VCaP (cell line): ENCODE results near the gene PKP4.

Experiments used
- H3K27ac ChIP-seq: fragments of 450-650 bp; 2 replicates; pipeline ENCODE4 v1.5.1; 2017
- TF ChIP-seq, protein P1 (sequence below): fragments of 450-650 bp; conservative IDR thresholded peaks from 2 replicates; pipeline ENCODE4 v1.5.1; 2017; ENCODE audit warnings: mild to moderate bottlenecking, moderate library complexity

PKP4 gene

DNA sequence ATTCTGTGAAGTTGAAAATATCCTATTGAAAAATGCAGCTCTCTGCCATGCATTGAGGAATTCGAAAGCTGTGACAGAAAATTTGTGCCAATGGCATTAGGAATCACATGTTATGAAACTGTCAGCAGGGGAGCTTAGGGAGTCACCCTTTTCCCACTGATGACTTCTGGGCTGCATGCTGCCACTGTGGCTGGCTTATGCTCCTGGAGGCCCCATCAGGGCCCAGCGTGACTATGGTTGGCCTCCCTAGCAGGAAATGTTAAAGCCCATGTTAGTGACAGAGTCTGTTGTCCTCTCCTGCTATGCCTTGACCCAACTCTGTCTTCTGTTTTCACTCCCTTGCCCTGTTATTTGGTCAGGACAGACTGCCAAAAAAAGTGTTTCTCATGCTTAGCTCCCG is 198.9 kb downstream of the PKP4 start:
- TF ChIP-seq, protein P1, sequence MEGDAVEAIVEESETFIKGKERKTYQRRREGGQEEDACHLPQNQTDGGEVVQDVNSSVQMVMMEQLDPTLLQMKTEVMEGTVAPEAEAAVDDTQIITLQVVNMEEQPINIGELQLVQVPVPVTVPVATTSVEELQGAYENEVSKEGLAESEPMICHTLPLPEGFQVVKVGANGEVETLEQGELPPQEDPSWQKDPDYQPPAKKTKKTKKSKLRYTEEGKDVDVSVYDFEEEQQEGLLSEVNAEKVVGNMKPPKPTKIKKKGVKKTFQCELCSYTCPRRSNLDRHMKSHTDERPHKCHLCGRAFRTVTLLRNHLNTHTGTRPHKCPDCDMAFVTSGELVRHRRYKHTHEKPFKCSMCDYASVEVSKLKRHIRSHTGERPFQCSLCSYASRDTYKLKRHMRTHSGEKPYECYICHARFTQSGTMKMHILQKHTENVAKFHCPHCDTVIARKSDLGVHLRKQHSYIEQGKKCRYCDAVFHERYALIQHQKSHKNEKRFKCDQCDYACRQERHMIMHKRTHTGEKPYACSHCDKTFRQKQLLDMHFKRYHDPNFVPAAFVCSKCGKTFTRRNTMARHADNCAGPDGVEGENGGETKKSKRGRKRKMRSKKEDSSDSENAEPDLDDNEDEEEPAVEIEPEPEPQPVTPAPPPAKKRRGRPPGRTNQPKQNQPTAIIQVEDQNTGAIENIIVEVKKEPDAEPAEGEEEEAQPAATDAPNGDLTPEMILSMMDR = no peak
- H3K27ac ChIP-seq = no peak overlapping the region

DNA sequence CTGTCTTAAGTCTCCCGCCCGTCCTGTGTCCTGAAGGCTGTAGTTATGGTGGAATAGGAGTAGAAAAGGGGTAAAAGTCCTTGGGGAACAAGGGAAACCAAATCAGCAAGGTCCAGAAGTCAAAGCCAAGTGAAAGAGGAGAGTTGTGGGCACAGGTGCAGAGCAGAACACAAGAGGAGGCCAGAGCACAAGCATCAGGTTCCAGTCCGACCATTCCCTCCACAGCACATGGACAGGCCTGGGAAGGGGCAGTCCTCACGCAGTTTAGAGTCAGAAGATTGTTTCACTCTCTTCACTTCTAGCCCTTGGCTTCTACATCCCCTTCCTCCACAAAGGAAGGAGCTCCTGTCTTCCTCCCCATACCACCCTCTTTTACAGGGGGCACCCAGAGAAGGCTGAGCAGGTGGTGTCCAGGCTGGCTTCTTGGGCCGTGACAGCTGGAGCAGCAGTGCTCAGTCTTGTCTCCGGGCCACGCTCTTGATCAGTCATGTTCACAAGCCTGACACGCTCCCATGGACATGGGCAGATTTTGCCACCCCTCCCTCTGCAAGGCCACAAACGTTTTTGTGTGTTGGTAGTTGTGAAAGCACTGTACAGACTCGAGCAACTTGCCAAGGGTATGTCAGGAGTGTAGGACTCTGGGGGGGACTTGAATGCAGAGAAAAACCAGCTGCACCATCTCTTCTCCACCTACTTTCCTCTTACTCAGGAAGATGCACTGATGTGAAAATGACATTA is 199.9 kb downstream of the PKP4 start:
- H3K27ac ChIP-seq = no peak overlapping the region
- TF ChIP-seq, protein P1 = no peak

DNA sequence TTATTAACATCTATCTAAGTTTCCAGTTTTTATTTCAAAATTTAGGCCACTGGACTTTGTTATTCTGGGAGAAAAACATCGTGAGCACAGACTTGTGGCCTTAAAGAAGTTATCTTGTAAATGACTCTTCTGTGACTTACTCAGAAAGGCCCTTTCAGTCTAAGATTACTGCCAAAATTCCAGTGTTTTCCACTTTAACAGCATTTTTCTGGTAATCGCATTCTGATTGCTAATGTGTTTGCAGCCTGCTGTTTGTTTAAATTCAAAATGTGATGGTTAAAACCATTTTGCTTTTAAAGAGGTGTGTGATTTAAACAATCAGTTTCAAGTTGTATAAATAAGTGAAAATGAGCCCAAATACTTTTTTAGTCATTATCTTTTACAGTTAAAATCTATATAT is 201.6 kb downstream of the PKP4 start:
- H3K27ac ChIP-seq = no peak overlapping the region
- TF ChIP-seq, protein P1 = no peak

DNA sequence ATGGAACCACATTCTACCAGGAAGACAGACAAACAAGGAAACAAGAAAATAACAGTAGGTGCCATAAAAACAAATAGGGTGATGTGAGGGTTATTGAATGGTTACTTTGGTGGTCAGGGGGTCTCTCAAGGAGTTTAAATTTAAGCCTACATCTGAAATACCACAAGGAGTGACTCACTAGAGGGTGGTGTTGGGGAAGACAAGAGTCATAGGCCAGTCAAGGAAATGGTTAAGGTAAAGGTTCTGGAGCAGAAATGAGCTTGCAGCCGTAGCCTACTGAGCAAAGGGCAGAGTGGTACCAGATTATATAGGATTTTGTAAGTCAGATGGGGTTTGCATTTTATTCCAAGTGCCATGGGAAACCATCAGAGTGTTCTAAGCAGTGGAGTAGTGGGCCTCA is 202.7 kb downstream of the PKP4 start:
- TF ChIP-seq, protein P1 = no peak

DNA sequence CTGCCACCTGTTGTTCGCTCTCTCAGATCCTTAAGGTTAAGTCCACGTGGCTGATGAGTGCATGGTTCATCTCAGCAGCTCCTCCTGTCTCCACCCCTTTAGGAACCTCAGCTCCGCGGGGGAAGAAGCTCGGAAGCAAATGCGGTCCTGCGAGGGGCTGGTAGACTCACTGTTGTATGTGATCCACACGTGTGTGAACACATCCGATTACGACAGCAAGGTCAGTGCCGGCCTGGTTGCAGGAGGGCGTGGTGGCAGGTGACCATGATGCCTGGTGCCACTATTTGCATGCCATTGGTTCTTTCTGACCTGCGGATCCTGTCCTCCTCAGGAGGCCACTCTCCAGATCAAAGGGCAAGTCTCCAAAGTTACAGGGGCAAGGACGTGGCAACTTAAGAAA is 204.5 kb downstream of the PKP4 start:
- no peak overlapping the region for H3K27ac ChIP-seq
- TF ChIP-seq, protein P1 = no peak

More for the DNA sequence above, 202.7 kb downstream of the PKP4 start:
- H3K27ac ChIP-seq = no peak overlapping the region

DNA sequence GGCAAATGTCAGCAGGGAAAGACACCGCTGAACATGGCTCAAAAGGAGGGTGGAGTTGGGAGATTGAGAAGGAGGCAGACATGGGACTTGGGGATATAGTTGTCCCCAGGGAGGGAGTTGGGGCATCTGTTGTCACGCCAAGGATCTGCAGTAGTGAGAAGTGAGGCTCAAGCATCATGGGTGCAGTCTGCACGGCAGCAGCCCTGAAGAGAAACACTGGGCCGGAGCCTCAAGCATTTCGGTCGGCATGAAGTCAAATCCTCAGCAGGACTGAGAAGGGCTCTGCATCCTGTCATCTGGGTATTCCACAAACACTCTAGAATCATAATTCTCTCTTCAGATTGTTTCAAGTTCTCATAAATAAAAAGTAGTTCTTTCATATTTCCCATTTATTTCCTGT is 205.7 kb downstream of the PKP4 start:
- TF ChIP-seq, protein P1 = no peak
- H3K27ac ChIP-seq = no peak overlapping the region

DNA sequence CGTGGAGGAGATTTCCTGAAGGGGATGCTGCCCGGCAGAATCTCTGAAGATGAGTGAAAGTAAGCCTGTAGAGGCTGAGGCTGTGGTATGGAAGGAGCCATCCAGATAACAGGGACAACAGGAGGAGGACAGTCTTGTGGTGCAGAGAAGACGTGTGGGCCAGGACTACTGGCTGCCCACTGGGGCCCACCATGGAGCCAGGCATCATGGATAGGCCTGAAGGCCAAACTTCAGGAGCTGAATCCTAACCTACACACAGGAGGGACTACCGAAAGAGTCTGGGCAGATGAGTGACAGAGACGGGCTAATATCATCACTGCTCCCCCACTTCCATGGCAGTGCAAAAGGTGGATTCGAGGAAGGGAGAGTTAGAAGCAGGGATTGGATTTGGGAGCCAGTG is 207.0 kb downstream of the PKP4 start:
- TF ChIP-seq, protein P1 = no peak
- peak overlapping the region; percentile 74; the same call in 1 of the 2 replicates for H3K27ac ChIP-seq
